Esophagus muscularis mucosa (tissue), 4 donors: ENCODE measurements around the gene C1QTNF9. TPM values are rescaled to one million over a fixed set of nuclear protein-coding genes. Genes with fewer than 3 reads are reported as not detected.
"Not testable (repeated sequence)": the region's sequence is repeated elsewhere in the genome, so short reads cannot be mapped to it uniquely, and the experiment has no call there.

Experiments used
- DNase-seq: peaks from one replicate; pipeline ENCODE4 v3.0.0-alpha.2; 2017; ENCODE audit errors: extremely low spot score
- H3K27ac ChIP-seq, 4 donors: fragments of 200-600 bp; sonication (generic); replicated peaks in 1 of 4; 1 replicate in 3 of 4; 2 replicates in 1 of 4; pipeline ENCODE4 v1.5.1; 2016 to 2019; ENCODE audit warnings: mild to moderate bottlenecking in 1 of 4
- H3K27me3 ChIP-seq, 4 donors: fragments of 200-600 bp; sonication (generic); one replicate each; pipeline versions ENCODE4 v1.5.1 to v1.6.0; 2016 to 2019
- H3K36me3 ChIP-seq, 4 donors: fragments of 200-600 bp; sonication (generic); one replicate each; pipeline ENCODE4 v1.5.1; 2016 to 2019
- H3K4me1 ChIP-seq, 4 donors: fragments of 200-600 bp; sonication (generic); one replicate each; pipeline ENCODE4 v1.5.1; 2016 to 2019
- H3K4me3 ChIP-seq, 4 donors: fragments of 200-600 bp; sonication (generic); 1 replicate in 2 of 4; 2 replicates in 2 of 4; pipeline ENCODE4 v1.5.1; 2016 to 2019; ENCODE audit warnings: mild to moderate bottlenecking in 4 of 4, moderate library complexity in 1 of 4
- H3K9me3 ChIP-seq, 4 donors: fragments of 200-600 bp; sonication (generic); 1 replicate in 3 of 4; 2 replicates in 1 of 4; pipeline ENCODE4 v1.5.1; 2016 to 2019
- CTCF ChIP-seq, 3 experiments: fragments of 200-600 bp in 2 of 3; fragments of 450-650 bp in 1 of 3; sonication (generic) in 2 of 3; IDR thresholded peaks; one replicate each; pipeline ENCODE4 v1.5.1; 2017 to 2019; ENCODE audit warnings: antibody characterized with exemption in 3 of 3, mild to moderate bottlenecking in 2 of 3, moderate library complexity in 1 of 3
- EP300 ChIP-seq: sonication (generic); formaldehyde crosslinking; IDR thresholded peaks from one replicate; pipeline ENCODE4 v1.6.1; 2017; ENCODE audit warnings: antibody characterized with exemption
- POLR2A ChIP-seq: fragments of 450-650 bp; IDR thresholded peaks from one replicate; pipeline ENCODE4 v1.6.1; 2017; ENCODE audit warnings: antibody characterized with exemption, moderate library complexity, mild to moderate bottlenecking, low read depth
- POLR2AphosphoS5 ChIP-seq, 2 donors: sonication (generic); formaldehyde crosslinking; IDR thresholded peaks; one replicate each; pipeline ENCODE4 v1.6.1; 2017; ENCODE audit warnings: antibody characterized with exemption in 2 of 2
- WGBS: methylation state at CpG from one replicate; pipeline ENCODE4 v1.1.5; 2018; 5-methylcytosine and 5-hydroxymethylcytosine counted together
- intact Hi-C: fragments of 100-400 bp; cut with DNase I; formaldehyde crosslinking; loops from one replicate; pipeline ENCODE4 v1.15.1; 2023
- total RNA-seq, 4 donors: library from RNA; depleted of rRNA; stranded (reverse); fragments of >200 nt; gene quantifications; one replicate each; pipeline versions ENCODE4 v1.1.0 to v1.2.1, GENCODE V29; 2016

The C1QTNF9 gene
- total RNA-seq, 4 donors from 2014 or later: 0.32 to 2.0 (median 0.91) TPM

- no peaks in the 10 kb centered on the region for H3K9me3 ChIP-seq
Measured at GRCh38 chr13:24340608-24340955, 31.2 kb downstream of the C1QTNF9 start.

GRCh38 chr13:24341439-24341838, 32.1 kb downstream of the C1QTNF9 start:
- H3K27ac ChIP-seq: no peak overlapping the region
- TF ChIP-seq EP300 (no peak), POLR2AphosphoS5 (IDR thresholded peaks at IDR 0.05) (no peak), CTCF (IDR thresholded peaks at IDR 0.05) (no peak), POLR2A (no peak)
- intact Hi-C loops: no loop called here
- H3K27me3 ChIP-seq: peaks cover 0 to 21% (median 0%) of the 10 kb centered on the region in 4 donors
- no peaks in the 10 kb centered on the region for H3K36me3 ChIP-seq
- peak; percentile 50 for DNase-seq
- no peak overlapping the region for H3K4me3 ChIP-seq
- 82% methylated on average over 3 of the region's 3 CpGs for WGBS
- H3K4me1 ChIP-seq: no peaks in the 10 kb centered on the region
- H3K9me3 ChIP-seq: no peaks in the 10 kb centered on the region

More at GRCh38 chr13:24340608-24340955, 31.2 kb downstream of the C1QTNF9 start:
- Histone ChIP-seq H3K4me3 (no peak overlapping the region), H3K4me1 (no peaks in the 10 kb centered on the region), H3K27me3 (peaks cover 0 to 21% (median 0%) of the 10 kb centered on the region in 4 donors), H3K27ac (no peak overlapping the region), H3K36me3 (no peaks in the 10 kb centered on the region)
- no peak for DNase-seq
- TF ChIP-seq POLR2AphosphoS5 (IDR thresholded peaks at IDR 0.05): no peak
- TF ChIP-seq EP300: no peak
- TF ChIP-seq CTCF (IDR thresholded peaks at IDR 0.05): no peak
- no peak for TF ChIP-seq POLR2A
- intact Hi-C loops: no loop called here
- WGBS: 86% methylated on average over 26 of the region's 26 CpGs

GRCh38 chr13:24348385-24348784, 39.0 kb downstream of the C1QTNF9 start:
- no peaks in the 10 kb centered on the region for H3K9me3 ChIP-seq
- no peaks in the 10 kb centered on the region for H3K27me3 ChIP-seq
- no peak overlapping the region for H3K27ac ChIP-seq
- H3K4me3 ChIP-seq: no peak overlapping the region
- DNase-seq: peak; percentile 74
- TF ChIP-seq POLR2AphosphoS5 (IDR thresholded peaks at IDR 0.05) (no peak), POLR2A (no peak), CTCF (IDR thresholded peaks at IDR 0.05) (no peak), EP300 (no peak)
- intact Hi-C loops: no loop called here
- no peaks in the 10 kb centered on the region for H3K36me3 ChIP-seq
- 84% methylated on average over 5 of the region's 5 CpGs for WGBS
- H3K4me1 ChIP-seq: no peaks in the 10 kb centered on the region

- intact Hi-C loops: no loop called here
- no peak overlapping the region for H3K27ac ChIP-seq
Measured at GRCh38 chr13:24348797-24349515, 39.6 kb downstream of the C1QTNF9 start.

GRCh38 chr13:24349778-24350664, 40.6 kb downstream of the C1QTNF9 start:
- H3K27me3 ChIP-seq, H3K4me3 ChIP-seq, intact Hi-C loops, H3K36me3 ChIP-seq, H3K4me1 ChIP-seq, H3K9me3 ChIP-seq, H3K27ac ChIP-seq: not testable (repeated sequence)
- peak; percentile 77 for DNase-seq
- WGBS: 90% methylated on average over 3 of the region's 3 CpGs

More at GRCh38 chr13:24348797-24349515, 39.6 kb downstream of the C1QTNF9 start:
- H3K4me1 ChIP-seq: no peaks in the 10 kb centered on the region
- no peaks in the 10 kb centered on the region for H3K36me3 ChIP-seq
- H3K9me3 ChIP-seq: no peaks in the 10 kb centered on the region
- DNase-seq: peak; percentile 80
- H3K4me3 ChIP-seq: no peak overlapping the region
- TF ChIP-seq POLR2A: no peak
- no peak for TF ChIP-seq POLR2AphosphoS5 (IDR thresholded peaks at IDR 0.05)
- 70% methylated on average over 6 of the region's 6 CpGs for WGBS
- no peaks in the 10 kb centered on the region for H3K27me3 ChIP-seq
